Epidermal melanocyte (primary cell): ENCODE data around the gene POTEJ.
"Not testable (repeated sequence)": the region's sequence is repeated elsewhere in the genome, so short reads cannot be mapped to it uniquely, and the experiment has no call there.

ENCODE experiments used
- DNase-seq: peaks from one replicate; pipeline ENCODE4 v3.0.0; 2011; ENCODE audit warnings: low spot score; ENCODE audit not compliant: insufficient read length

POTEJ gene

GRCh38 chr2:130601648-130602302, 9.5 kb upstream of the POTEJ start:
- DNase-seq: not testable (repeated sequence)

- DNase-seq: not testable (repeated sequence)
These were observed 2.8 kb upstream of the POTEJ start for GRCh38 chr2:130608276-130609001.

DNA sequence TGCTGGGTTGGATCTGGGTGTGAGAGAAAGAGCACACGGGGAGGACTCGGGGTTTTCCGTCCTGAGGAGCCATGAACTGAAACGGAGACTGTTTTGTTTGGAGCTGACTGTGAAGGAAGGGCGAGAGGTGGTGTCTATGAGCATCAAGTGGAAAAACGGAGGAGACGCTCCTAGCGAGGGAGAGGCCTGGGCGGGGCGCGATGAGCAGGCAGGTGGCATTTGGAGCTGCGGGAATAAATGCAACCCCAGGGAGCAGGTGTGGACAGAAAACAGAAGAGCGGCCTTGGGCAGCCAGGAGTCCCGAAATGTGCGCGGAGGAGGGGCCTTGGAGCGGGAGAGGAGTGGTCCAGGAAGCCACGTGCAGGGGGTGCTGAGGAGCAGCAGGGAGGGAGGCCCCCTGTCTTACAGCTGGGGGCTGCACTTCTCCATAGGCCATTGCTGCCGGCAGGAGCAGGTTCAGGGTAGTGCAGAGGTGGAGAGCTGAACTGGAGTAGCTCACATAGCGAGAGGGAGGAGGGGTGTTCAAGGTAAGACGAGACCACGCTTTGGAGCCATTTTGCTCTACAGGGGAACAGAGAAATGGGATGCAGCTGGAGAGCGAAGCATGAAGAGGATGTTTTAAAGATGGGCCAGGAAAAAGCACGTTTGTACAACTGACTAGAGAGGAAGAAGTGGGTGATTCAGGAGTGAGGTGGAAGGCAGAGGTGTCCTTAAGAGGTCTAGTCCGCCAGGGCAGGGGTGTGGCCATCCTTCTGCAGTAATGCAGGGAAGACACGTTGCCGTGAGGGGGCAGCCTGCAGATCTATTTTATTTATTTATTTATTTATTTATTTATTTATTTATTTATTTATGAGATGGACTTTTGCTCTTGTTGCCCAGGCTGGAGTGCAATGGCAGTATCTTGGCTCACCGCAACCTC, 2.0 kb upstream of the POTEJ start:
- not testable (repeated sequence) for DNase-seq

DNA sequence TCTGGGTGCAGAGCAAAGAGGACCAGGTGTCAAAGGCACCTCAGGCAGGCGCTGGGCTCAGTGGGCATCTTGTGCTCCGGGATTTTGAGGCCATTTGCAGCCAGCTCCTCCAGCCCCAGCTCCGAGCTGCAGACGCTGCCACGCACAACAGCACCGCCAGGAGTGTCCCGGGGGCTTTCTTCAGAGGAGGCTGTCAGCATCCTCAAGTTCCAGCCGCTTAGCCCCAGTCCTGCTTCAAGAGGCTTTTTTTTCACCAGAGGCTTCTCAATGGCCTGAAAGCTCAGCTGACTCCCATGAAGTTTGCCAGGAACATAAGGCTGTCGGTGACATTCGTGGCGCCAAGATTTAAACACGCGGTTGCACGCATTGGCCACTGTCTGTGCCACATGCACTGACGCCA, 754 bp upstream of the POTEJ start:
- DNase-seq: not testable (repeated sequence)

GRCh38 chr2:130628784-130629475, 17.7 kb downstream of the POTEJ start:
- not testable (repeated sequence) for DNase-seq

DNA sequence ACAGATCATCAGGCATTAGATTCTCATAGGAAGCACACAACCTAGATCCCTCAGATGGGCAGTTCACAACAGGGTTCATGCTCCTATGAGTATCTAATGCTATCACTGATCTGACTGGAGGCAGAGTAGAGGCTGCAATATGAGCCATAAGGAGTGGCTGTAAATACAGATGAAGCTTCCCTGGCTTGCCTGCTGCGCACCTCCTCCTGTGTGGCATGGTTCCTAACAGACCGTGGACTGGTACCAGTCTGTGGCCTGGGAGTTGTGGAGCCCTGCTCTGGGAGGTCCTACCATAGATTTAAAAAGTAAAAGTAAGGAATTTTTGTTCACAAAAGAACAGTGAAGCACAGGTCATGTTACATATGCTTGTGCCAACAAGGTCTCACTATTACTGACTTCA, 27.7 kb downstream of the POTEJ start:
- not testable (repeated sequence) for DNase-seq

- DNase-seq: not testable (repeated sequence)
These were observed 30.4 kb downstream of the POTEJ start for GRCh38 chr2:130641688-130642087.

- not testable (repeated sequence) for DNase-seq
These were observed 38.0 kb downstream of the POTEJ start for GRCh38 chr2:130649285-130649684.

DNA sequence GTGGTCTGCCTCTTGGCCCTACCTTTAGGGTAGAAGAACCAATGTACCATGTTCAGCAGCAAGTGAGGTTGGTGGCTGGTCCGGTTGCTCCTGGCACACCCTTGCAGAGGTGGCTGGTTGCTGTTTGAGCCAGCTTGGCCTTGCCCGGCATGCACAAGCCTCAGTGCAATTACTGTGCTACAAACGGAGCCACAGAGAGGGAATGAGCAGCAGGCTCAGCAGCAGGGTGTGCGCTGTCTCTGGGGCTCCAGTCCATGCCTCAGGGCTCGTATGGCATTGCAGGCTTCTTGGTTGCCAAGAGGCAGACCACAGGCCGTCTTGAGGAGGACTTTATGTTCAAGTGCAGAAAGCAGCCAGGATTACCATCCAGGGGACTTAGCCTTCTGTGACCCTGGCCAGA, 53.3 kb downstream of the POTEJ start:
- not testable (repeated sequence) for DNase-seq

DNA sequence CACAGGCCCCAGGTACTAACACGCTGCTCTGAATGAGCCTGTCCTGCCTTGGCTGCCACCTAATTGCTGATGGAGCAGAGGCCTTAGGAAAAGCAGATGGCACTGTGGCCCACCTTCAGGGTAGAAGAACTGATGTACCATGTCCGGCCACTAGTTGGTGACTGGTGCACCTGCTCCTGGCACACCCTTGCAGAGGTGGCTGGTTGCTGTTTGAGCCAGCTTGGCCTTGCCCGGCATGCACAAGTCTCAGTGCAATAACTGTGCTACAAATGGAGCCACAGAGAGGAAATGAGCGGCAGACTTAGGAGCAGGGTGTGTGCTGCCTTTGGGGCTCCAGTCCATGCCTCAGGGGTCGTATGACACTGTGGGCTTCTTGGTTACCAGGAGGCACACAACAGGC, 54.4 kb downstream of the POTEJ start:
- not testable (repeated sequence) for DNase-seq

DNA sequence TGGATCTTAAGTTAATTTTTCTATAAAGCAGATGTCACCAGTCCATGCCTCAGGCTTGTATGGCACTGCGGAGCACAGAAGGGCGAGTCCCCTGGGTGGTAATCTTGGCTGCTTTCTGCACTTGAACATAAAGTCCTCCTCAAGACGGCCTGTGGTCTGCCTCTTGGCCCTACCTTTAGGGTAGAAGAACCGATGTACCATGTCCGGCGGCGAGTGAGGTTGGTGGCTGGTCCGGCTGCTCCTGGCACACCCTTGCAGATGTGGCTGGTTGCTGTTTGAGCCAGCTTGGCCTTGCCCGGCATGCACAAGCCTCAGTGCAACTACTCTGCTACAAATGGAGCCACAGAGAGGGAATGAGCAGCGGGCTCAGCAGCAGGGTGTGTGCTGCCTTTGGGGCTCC, 56.3 kb downstream of the POTEJ start:
- DNase-seq: not testable (repeated sequence)

DNA sequence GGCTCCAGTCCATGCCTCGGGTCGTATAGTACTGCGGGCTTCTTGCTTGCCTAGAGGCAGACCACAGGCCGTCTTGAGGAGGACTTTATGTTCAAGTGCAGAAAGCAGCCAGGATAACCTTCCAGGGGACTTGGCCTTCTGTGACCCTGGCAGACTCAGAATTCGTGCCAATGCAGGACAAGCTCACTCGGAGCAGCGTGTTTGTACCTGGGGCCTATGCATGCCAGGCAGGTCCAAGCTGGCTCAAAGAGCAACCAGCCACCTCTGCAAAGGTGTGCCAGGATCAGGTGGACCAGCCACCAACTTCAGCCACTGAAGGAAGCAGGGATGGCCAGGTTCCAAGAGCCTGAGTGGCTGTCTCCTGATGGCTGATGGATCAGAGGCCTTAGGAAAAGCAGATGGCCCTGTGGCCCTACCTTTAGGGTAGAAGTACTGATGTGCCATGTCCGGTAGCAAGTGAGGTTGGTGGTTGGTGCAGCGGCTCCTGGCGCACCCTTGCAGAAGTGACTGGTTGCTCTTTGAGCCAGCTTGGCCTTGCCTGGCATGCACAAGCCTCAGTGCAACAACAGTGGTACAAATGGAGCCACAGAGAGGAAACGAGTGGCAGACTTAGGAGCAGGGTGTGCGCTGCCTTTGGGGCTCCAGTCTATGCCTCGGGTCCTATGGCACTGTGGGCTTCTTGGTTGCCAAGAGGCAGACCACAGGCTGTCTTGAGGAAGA, 58.9 kb downstream of the POTEJ start:
- DNase-seq: not testable (repeated sequence)

DNA sequence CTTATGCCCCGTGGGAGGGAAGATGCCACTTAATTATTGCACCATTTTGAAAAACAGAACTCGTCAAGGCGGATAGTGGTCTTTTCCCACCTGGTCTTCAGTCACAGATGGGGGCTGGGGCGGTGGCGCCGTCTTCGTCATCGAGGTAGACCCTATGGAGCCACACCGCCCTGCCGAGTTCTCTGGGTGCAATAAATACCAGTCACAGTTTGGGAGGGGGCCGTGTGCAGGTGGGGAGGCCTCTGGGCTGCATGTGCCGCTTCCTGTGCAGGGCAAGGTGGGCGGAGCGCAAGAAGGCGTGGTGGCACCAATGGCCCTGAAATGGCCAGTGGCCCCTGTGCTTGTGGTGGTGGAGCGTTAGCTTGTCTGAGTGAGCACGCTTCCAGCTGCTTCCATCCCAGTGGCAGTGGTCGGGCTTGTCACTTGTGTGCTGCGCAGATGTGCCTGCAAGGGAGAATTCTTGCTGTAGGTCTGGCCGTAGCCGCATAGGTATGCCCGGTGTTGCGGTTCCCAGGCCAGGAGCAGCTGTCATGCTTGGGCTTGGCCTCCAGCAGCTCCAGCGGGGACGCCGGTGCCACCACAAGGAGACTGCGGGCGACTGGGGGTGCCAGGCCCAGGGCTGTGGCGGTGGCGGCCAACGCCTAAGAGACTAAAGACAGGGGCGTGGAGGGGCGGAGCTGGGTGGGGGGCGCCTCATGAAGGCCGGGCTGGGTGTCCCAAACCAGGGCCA, 81.0 kb downstream of the POTEJ start:
- DNase-seq: not testable (repeated sequence)

GRCh38 chr2:130693474-130693873, 82.2 kb downstream of the POTEJ start:
- not testable (repeated sequence) for DNase-seq

DNA sequence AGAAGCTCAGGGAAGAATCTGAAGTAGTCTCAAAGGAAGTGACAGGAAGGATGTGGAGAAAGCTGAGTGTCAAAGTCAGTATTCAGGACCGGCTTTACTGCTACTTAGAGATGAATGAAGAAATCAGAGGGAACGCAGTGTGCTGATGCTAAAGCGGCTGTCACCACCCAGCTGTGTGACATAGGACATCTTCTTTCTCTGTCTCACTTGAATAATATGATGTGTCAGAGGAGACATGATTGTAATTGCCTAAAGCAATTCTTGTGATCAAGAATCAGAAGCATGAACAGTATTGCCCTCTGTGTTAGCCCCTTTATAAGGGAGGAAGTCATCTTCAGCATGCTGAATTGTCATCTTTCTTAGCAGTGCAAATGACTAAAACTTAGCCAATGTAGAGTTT, 92.0 kb downstream of the POTEJ start:
- DNase-seq: not testable (repeated sequence)
